Effector memory CD8-positive, alpha-beta T cell (primary cell): ENCODE measurements around the gene CNNM4.

Experiments used
- ATAC-seq: fragments of 150-1000 bp; cut with Tn5 transposase; replicated peaks from 2 replicates; pipeline ENCODE4 v1.10.0; 2021; ENCODE audit warnings: mild to moderate bottlenecking, moderate library complexity
- DNase-seq, 3 experiments: peaks; one replicate each; pipeline ENCODE4 v3.0.0; 2021
- H3K27ac Mint-ChIP-seq, 2 donors: one replicate each; pipeline ENCODE4 v1.8.0; 2022; ENCODE audit warnings: mild to moderate bottlenecking in 2 of 2, mixed read lengths in 2 of 2, moderate library complexity in 2 of 2
- H3K27me3 Mint-ChIP-seq, 2 donors: one replicate each; pipeline ENCODE4 v1.8.0; 2022; ENCODE audit warnings: mixed read lengths in 2 of 2
- H3K36me3 Mint-ChIP-seq: one replicate; pipeline ENCODE4 v1.8.0; 2022; ENCODE audit warnings: mild to moderate bottlenecking, moderate library complexity, mixed read lengths; ENCODE audit not compliant: insufficient read depth
- H3K4me1 Mint-ChIP-seq, 2 donors: one replicate each; pipeline ENCODE4 v1.8.0; 2022; ENCODE audit warnings: low read depth in 2 of 2, mixed read lengths in 2 of 2
- H3K4me3 Mint-ChIP-seq, 2 donors: one replicate each; pipeline ENCODE4 v1.8.0; 2022; ENCODE audit warnings: mild to moderate bottlenecking in 2 of 2, mixed read lengths in 2 of 2, moderate library complexity in 2 of 2
- H3K9me3 Mint-ChIP-seq, 2 donors: one replicate each; pipeline ENCODE4 v1.8.0; 2022; ENCODE audit warnings: mixed read lengths in 2 of 2

The CNNM4 gene

DNA sequence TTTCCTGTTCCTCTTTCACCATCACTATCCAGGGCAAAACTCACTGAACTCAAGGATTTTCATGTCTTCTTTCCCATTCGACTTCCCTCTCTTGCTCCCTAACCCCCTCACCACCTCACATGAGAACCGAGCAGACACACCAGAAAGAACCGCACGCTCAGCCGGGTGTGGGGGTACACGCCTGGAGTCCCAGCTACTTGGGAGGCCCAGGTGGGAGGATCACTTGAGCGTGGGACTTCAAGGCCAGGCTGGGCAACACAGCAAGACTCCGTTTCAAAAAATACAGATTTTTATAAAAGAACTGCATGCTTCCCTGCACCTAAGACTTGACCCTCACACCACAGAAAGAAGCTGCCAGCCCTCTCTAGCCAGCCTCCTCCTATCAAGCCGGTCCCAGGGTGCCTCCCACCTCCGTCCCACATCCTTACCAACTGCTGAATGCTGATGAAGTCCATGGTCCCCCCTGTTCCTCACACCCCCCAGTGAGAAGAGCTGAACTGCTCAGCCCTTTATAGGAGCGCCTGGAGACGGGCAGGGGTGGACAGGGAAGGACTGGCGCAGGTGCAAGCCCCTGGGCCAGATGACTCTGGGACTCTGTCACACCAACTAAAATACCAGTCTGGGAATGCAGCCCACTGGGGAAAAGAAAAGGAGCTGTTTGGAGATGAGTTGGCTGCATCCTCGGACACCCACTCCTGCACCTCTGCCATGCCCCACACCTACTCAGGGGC lies 83.0 kb downstream of the CNNM4 start, which contains the start of gene ANKRD23:
TSS of gene ANKRD23 (minus strand) at position 484 of the 731 bp plus-strand sequence. CDS start at position 455, 29 bp downstream.
- peaks cover 37% of the 10 kb centered on the region for H3K36me3 Mint-ChIP-seq
- peaks cover 6 to 16% of the 10 kb centered on the region in 2 donors for H3K4me1 Mint-ChIP-seq
- DNase-seq = no peak
- peak within 1 kb of the TSS; percentile 28 to 83 for H3K27ac Mint-ChIP-seq
- ATAC-seq = no peak
- H3K27me3 Mint-ChIP-seq = no peaks in the 10 kb centered on the region
- H3K9me3 Mint-ChIP-seq = no peaks in the 10 kb centered on the region
- no peak within 1 kb of the TSS for H3K4me3 Mint-ChIP-seq

DNA sequence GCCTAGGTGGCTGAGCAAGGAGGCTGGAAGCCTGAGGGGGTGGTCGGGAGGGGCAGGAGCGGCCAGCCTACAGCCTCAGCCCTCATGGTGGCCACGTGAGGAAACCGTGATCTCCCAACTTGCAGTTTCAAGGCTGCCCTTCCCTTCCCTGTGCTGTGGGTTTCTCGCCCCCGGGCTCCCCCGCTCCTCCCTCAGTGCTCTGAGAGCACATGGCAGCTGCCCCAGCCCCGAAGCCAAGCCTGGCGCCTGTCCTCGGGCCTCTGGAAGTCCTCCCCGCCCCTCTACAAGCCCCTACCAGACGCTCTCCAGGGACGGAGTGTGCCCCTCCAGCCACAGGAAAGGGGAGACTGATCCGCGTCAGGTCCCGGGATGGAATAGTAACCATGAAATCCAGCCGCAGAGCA lies 83.7 kb downstream of the CNNM4 start:
- no peak for ATAC-seq
- no peak for DNase-seq
- H3K4me3 Mint-ChIP-seq = no peak overlapping the region
- no peaks in the 10 kb centered on the region for H3K27me3 Mint-ChIP-seq
- H3K9me3 Mint-ChIP-seq = no peaks in the 10 kb centered on the region
- H3K36me3 Mint-ChIP-seq = peaks cover 34% of the 10 kb centered on the region
- peaks cover 3 to 14% of the 10 kb centered on the region in 2 donors for H3K4me1 Mint-ChIP-seq
- H3K27ac Mint-ChIP-seq = peak overlapping the region in 1 of 2 donors; percentile 83

DNA sequence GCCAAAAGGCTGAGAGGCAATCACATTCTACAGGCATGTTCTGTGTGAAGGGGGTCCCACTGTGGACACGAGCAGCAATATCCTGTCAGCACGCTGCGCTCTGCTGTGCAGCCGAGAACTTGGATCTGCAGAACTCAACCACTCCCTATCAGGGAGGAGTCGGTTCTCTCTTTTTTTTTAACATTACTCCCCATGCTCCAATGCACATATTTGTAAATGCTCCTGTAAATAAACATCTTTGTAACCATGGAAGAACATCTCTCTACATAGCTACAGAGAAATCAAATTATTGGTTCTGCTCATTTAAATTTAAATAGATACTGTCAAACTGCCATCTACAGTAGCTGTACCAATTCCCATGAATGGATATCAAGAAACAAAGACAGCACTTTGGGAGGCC lies 86.1 kb downstream of the CNNM4 start:
- Mint-ChIP-seq H3K27ac (no peak overlapping the region), H3K9me3 (no peaks in the 10 kb centered on the region), H3K36me3 (peaks cover 55% of the 10 kb centered on the region), H3K27me3 (no peaks in the 10 kb centered on the region), H3K4me3 (no peak overlapping the region), H3K4me1 (no peaks in the 10 kb centered on the region)
- DNase-seq (no peak), ATAC-seq (no peak)

- ATAC-seq (no peak), DNase-seq (no peak)
- Mint-ChIP-seq H3K4me1 (no peaks in the 10 kb centered on the region), H3K27me3 (no peaks in the 10 kb centered on the region), H3K36me3 (peaks cover 63% of the 10 kb centered on the region), H3K9me3 (no peaks in the 10 kb centered on the region), H3K4me3 (no peak overlapping the region), H3K27ac (no peak overlapping the region)
Observed at GRCh38 chr2:96847586-96847985, 86.9 kb downstream of the CNNM4 start.

- Mint-ChIP-seq H3K27ac (no peak overlapping the region), H3K4me3 (no peak overlapping the region), H3K36me3 (peaks cover 70% of the 10 kb centered on the region), H3K27me3 (no peaks in the 10 kb centered on the region), H3K4me1 (no peaks in the 10 kb centered on the region), H3K9me3 (no peaks in the 10 kb centered on the region)
- no peak for ATAC-seq
- DNase-seq = no peak
Observed at GRCh38 chr2:96848264-96848663, 87.6 kb downstream of the CNNM4 start.

DNA sequence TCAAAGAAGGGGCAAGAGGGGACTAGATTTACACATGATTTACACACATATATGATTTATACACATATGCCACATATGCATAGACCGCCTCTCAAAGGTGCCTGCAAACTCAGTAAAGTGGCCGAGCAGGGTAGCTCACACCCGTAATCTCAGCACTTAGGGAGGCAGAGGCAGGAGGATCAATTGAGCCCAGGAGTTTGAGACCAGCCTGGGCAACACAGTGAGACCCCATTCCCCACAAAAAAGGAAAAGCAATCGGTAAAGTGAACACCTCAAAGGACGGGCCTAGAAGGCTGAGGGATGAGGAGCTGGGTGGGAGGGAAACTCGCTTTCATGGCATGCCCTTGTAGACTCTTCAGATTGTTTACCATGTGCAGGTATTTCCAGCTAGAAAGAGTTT lies 92.0 kb downstream of the CNNM4 start:
- DNase-seq = no peak
- H3K9me3 Mint-ChIP-seq = no peaks in the 10 kb centered on the region
- peaks cover 17 to 20% of the 10 kb centered on the region in 2 donors for H3K4me1 Mint-ChIP-seq
- no peak overlapping the region for H3K4me3 Mint-ChIP-seq
- ATAC-seq = no peak
- no peak overlapping the region for H3K27ac Mint-ChIP-seq
- H3K27me3 Mint-ChIP-seq = no peaks in the 10 kb centered on the region
- H3K36me3 Mint-ChIP-seq = peaks cover 60% of the 10 kb centered on the region

- DNase-seq = no peak
- H3K27me3 Mint-ChIP-seq = no peaks in the 10 kb centered on the region
Observed at GRCh38 chr2:96853321-96853720, 92.6 kb downstream of the CNNM4 start.

GRCh38 chr2:96856776-96857666 lies 96.3 kb downstream of the CNNM4 start:
- ATAC-seq (no peak), DNase-seq (peak in 1 of 3 experiments; percentile 27)
- Mint-ChIP-seq H3K27me3 (no peaks in the 10 kb centered on the region), H3K4me3 (peak overlapping the region; percentile 77 to 94), H3K27ac (peak overlapping the region; percentile 24 to 42), H3K4me1 (peaks cover 35% of the 10 kb centered on the region in 2 donors), H3K36me3 (peaks cover 59% of the 10 kb centered on the region), H3K9me3 (no peaks in the 10 kb centered on the region)

More at GRCh38 chr2:96853321-96853720, 92.6 kb downstream of the CNNM4 start:
- H3K36me3 Mint-ChIP-seq = peaks cover 59% of the 10 kb centered on the region
- ATAC-seq = no peak
- no peaks in the 10 kb centered on the region for H3K9me3 Mint-ChIP-seq
- peaks cover 17 to 21% of the 10 kb centered on the region in 2 donors for H3K4me1 Mint-ChIP-seq
- no peak overlapping the region for H3K4me3 Mint-ChIP-seq
- no peak overlapping the region for H3K27ac Mint-ChIP-seq

DNA sequence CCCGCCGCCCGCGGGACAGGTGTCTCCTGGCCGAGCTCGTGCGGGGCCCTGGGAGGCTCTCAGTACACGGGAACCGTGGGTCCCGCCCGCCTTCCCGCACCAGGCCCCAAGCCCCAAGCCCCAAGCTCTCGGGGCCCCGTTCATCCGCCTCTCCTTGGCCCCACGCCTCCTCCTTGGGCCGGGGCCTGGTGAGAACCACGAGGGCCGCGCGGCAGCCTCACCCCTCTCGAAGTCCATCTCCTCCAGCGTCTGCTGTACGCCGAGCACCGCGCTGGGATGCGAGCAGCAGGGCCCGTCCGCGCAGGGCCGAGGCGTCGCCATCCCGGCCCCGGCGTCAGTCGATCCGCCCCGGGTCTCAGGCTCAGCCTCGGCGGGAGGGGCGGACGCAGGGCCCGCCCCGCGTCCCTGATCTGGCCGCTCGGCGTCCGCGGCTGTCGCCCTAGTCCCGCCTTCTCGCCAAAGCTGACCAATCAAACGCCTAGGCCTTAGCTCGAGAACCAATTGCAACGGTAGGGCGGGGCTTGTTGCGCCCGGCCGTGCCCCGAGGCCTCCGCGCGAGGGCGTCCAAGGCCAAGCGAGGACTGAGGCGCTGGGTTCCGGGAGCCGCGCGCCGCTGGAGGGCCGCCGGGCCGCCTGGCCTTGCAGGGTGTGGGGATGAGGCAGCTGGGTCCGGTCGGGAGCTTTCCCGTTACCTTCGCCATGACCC lies 97.1 kb downstream of the CNNM4 start, which contains the start of gene ANKRD39:
TSS of gene ANKRD39 (minus strand) at position 350 of the 706 bp plus-strand sequence. CDS start at position 321, 29 bp downstream.
- Mint-ChIP-seq H3K36me3 (peaks cover 59% of the 10 kb centered on the region), H3K4me1 (peaks cover 35% of the 10 kb centered on the region in 2 donors), H3K27me3 (no peaks in the 10 kb centered on the region), H3K27ac (peak within 1 kb of the TSS; percentile 24 to 42), H3K4me3 (peak within 1 kb of the TSS; percentile 77 to 94), H3K9me3 (no peaks in the 10 kb centered on the region)
- DNase-seq (peak; percentile 98 to 99 (median 99)), ATAC-seq (peak; percentile 89)

- H3K4me3 Mint-ChIP-seq = peak overlapping the region; percentile 77 to 94
- ATAC-seq = no peak
Observed at GRCh38 chr2:96859099-96859649, 98.5 kb downstream of the CNNM4 start.

GRCh38 chr2:96859681-96860064 lies 99.0 kb downstream of the CNNM4 start:
- ATAC-seq = no peak
- Mint-ChIP-seq H3K9me3 (no peaks in the 10 kb centered on the region), H3K4me1 (peaks cover 35 to 40% of the 10 kb centered on the region in 2 donors), H3K4me3 (peak overlapping the region; percentile 77 to 94), H3K27me3 (no peaks in the 10 kb centered on the region), H3K36me3 (peaks cover 56% of the 10 kb centered on the region), H3K27ac (peak overlapping the region; percentile 24 to 61)
- DNase-seq = no peak

More at GRCh38 chr2:96859099-96859649, 98.5 kb downstream of the CNNM4 start:
- H3K4me1 Mint-ChIP-seq = peaks cover 35 to 41% of the 10 kb centered on the region in 2 donors
- H3K36me3 Mint-ChIP-seq = peaks cover 53% of the 10 kb centered on the region
- H3K27ac Mint-ChIP-seq = peak overlapping the region; percentile 24 to 38
- H3K9me3 Mint-ChIP-seq = no peaks in the 10 kb centered on the region
- H3K27me3 Mint-ChIP-seq = no peaks in the 10 kb centered on the region
- no peak for DNase-seq

DNA sequence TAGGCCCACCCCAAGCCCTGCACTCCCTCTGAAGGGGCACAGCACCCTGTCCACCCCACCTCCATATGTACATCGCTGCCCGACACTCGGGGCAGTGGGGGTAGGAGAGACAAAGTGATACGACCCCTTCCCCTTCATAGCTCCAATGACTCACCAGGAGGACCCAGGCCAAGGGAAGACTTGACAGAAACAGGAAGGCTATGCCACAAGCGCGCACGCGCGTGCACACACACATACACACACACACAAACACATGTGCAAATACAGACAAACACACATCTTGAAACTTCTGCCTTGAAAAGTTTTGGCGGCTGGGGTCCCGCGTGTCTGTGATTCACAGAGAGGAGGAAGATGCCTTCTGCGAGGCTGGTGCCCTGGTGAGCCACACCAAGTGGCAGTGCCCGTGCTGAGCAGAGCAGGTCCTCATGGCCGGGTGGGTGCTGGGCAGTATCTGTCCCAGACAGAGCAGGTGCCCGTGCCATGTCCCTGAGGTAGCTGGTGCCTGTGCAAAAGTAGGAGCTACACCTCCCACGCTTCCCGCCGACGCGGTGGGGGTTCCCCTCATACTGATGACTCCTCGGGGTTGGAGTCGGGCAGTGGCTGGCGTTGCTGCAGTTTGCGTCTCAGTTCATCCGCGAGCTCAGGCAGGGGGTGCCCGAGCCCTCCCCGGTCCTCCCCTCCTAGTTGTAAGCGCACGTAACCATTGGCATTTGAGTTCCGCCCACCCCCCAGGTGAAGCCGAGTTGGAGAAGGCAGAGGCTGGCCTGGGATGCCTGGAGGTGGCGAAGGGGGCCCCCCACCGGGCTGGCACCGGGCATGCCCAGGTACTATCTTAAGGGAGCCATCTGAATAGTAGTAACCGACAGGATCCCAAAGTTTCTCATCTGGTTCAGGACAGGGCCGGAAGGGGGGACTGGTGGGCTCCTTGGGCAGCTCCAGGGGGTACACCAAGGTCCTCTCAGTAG lies 99.6 kb downstream of the CNNM4 start:
- Mint-ChIP-seq H3K4me3 (no peak overlapping the region), H3K36me3 (peaks cover 58% of the 10 kb centered on the region), H3K27ac (peak overlapping the region; percentile 24 to 61), H3K9me3 (no peaks in the 10 kb centered on the region), H3K27me3 (no peaks in the 10 kb centered on the region), H3K4me1 (peaks cover 28 to 38% of the 10 kb centered on the region in 2 donors)
- no peak for ATAC-seq
- no peak for DNase-seq
